IMR-90 (cell line): Measurements from ENCODE around the gene GNL1. TPM values are rescaled to one million over a fixed set of nuclear protein-coding genes. Genes with fewer than 3 reads are reported as not detected.

Experiments
- ATAC-seq: fragments of 200-7000 bp; cut with Tn5 transposase; 2 replicates; pipeline ENCODE4 v1.9.1; 2020; ENCODE audit warnings: low read depth, mild to moderate bottlenecking, moderate library complexity
- BruUV-seq: library from RNA; stranded (reverse); fragments of 400-500 nt; replicated peaks from 2 replicates; lab custom pipeline; 2021; lab: Mats Ljungman, UMichigan
- CTCF ChIA-PET: fragments of 300-600 bp; formaldehyde crosslinking; extraction: SDS; loops from one replicate; lab custom pipeline; 2021; ENCODE audit warnings: antibody characterized with exemption; lab: Yijun Ruan, JAX
- POLR2A ChIA-PET: fragments of 300-600 bp; sonication (Branson Sonifier 250); formaldehyde crosslinking; loops from one replicate; lab custom pipeline; 2022; ENCODE audit warnings: antibody characterized with exemption; ENCODE audit not compliant: unreplicated experiment; lab: Charles Lee
- DNase-seq: peaks from one replicate; pipeline ENCODE4 v3.0.0; 2013
- H2AFZ ChIP-seq: replicated peaks from 2 replicates; pipeline ENCODE3; 2013; ENCODE audit warnings: low read length, mild to moderate bottlenecking; ENCODE audit not compliant: poor library complexity
- H2AK5ac ChIP-seq: 2 replicates; pipeline ENCODE4 v1.6.1; 2013; ENCODE audit warnings: low read depth, low read length, inconsistent platforms
- H2AK9ac ChIP-seq: replicated peaks from 2 replicates; pipeline ENCODE3; 2013; ENCODE audit warnings: mild to moderate bottlenecking, low read depth, low read length, moderate library complexity; ENCODE audit not compliant: poor library complexity
- H2BK120ac ChIP-seq: 2 replicates; pipeline ENCODE4 v1.6.1; 2013; ENCODE audit warnings: low read depth, low read length, inconsistent platforms
- H2BK15ac ChIP-seq: 3 replicates; pipeline ENCODE4 v1.6.1; 2013; ENCODE audit warnings: low read depth, low read length, inconsistent platforms
- H2BK20ac ChIP-seq: 2 replicates; pipeline ENCODE4 v1.6.1; 2013; ENCODE audit warnings: low read depth, mild to moderate bottlenecking, inconsistent platforms, low read length, moderate library complexity
- H2BK5ac ChIP-seq: 2 replicates; pipeline ENCODE4 v1.6.1; 2013; ENCODE audit warnings: mild to moderate bottlenecking, low read depth, low read length, inconsistent platforms; ENCODE audit not compliant: poor library complexity, severe bottlenecking
- H3K14ac ChIP-seq: replicated peaks from 2 replicates; pipeline ENCODE4 v1.6.1; 2013; ENCODE audit warnings: low read depth, low read length, inconsistent platforms
- H3K18ac ChIP-seq: 2 replicates; pipeline ENCODE4 v1.6.1; 2013; ENCODE audit warnings: low read depth, low read length, control low read depth
- H3K23ac ChIP-seq: 2 replicates; pipeline ENCODE4 v1.6.1; 2013; ENCODE audit warnings: low read depth, low read length, inconsistent platforms
- H3K27ac ChIP-seq: 2 replicates; pipeline ENCODE4 v1.5.1; 2013; ENCODE audit warnings: mild to moderate bottlenecking, control low read depth, low read length; ENCODE audit not compliant: insufficient read depth
- H3K27me3 ChIP-seq: 2 replicates; pipeline ENCODE4 v1.6.1; 2013; ENCODE audit warnings: low read length; ENCODE audit not compliant: control insufficient read depth, insufficient read depth
- H3K36me3 ChIP-seq: 2 replicates; pipeline ENCODE4 v1.6.1; 2013; ENCODE audit warnings: low read length, mixed read lengths; ENCODE audit not compliant: control insufficient read depth, insufficient read depth
- H3K4ac ChIP-seq: 2 replicates; pipeline ENCODE4 v1.6.1; 2013; ENCODE audit warnings: low read depth, low read length, inconsistent platforms
- H3K4me1 ChIP-seq: 2 replicates; pipeline ENCODE4 v1.6.1; 2013; ENCODE audit warnings: low read length, mixed read lengths; ENCODE audit not compliant: control insufficient read depth, insufficient read depth
- H3K4me2 ChIP-seq: 2 replicates; pipeline ENCODE4 v1.6.1; 2013; ENCODE audit warnings: low read depth, mild to moderate bottlenecking, control low read depth, low read length, moderate library complexity
- H3K4me3 ChIP-seq: 2 replicates; pipeline ENCODE4 v1.5.1; 2013; ENCODE audit warnings: low read depth, mild to moderate bottlenecking, control low read depth, low read length, moderate library complexity; ENCODE audit not compliant: insufficient read depth
- H3K56ac ChIP-seq: 2 replicates; pipeline ENCODE4 v1.6.1; 2013; ENCODE audit warnings: low read length, inconsistent platforms; ENCODE audit not compliant: insufficient read depth; ENCODE audit errors: extremely low read depth
- H3K79me1 ChIP-seq, 2 experiments: 2 replicates each; pipeline ENCODE4 v1.6.1; 2013; ENCODE audit warnings: low read length in 2 of 2, inconsistent platforms in 1 of 2, low read depth in 1 of 2
- H3K9ac ChIP-seq: 2 replicates; pipeline ENCODE4 v1.6.1; 2013; ENCODE audit warnings: low read depth, low read length, control low read depth
- H3K9me1 ChIP-seq: 2 replicates; pipeline ENCODE4 v1.6.1; 2013; ENCODE audit warnings: low read length, inconsistent platforms; ENCODE audit not compliant: insufficient read depth
- H3K9me3 ChIP-seq: 2 replicates; pipeline ENCODE4 v1.6.1; 2013; ENCODE audit warnings: low read length; ENCODE audit not compliant: control insufficient read depth, insufficient read depth
- H4K20me1 ChIP-seq: 2 replicates; pipeline ENCODE4 v1.6.1; 2013; ENCODE audit warnings: low read length, inconsistent platforms; ENCODE audit not compliant: insufficient read depth
- H4K5ac ChIP-seq: 2 replicates; pipeline ENCODE4 v1.6.1; 2013; ENCODE audit warnings: mild to moderate bottlenecking, low read depth, low read length, control low read depth
- H4K8ac ChIP-seq, 2 experiments: 2 replicates each; pipeline ENCODE4 v1.6.1; 2013; ENCODE audit warnings: low read depth in 2 of 2, low read length in 2 of 2, control low read depth in 1 of 2, inconsistent platforms in 1 of 2
- H4K91ac ChIP-seq: 2 replicates; pipeline ENCODE4 v1.6.1; 2013; ENCODE audit warnings: low read depth, low read length, inconsistent platforms; ENCODE audit not compliant: insufficient read depth
- BHLHE40 ChIP-seq: fragments of 150-350 bp; IDR thresholded peaks from 2 replicates; pipeline ENCODE4 v1.6.1; 2016; ENCODE audit warnings: mild to moderate bottlenecking, low read depth, low read length
- CEBPB ChIP-seq: IDR thresholded peaks from 2 replicates; pipeline ENCODE4 v1.6.1; 2012; ENCODE audit warnings: low read depth, low read length, improper control_type of control experiment
- CHD1 ChIP-seq: IDR thresholded peaks from 2 replicates; pipeline ENCODE4 v1.6.1; 2012; ENCODE audit warnings: low read depth, low read length, improper control_type of control experiment
- CTCF ChIP-seq: conservative IDR thresholded peaks from 2 replicates; pipeline ENCODE4 v1.5.1; 2012; ENCODE audit warnings: mild to moderate bottlenecking, low read depth, low read length, improper control_type of control experiment
- ELK1 ChIP-seq: fragments of 150-350 bp; IDR thresholded peaks from 2 replicates; pipeline ENCODE4 v1.6.1; 2016; ENCODE audit warnings: low read depth, mild to moderate bottlenecking, low read length, moderate library complexity, borderline replicate concordance
- FOS ChIP-seq: fragments of 150-350 bp; IDR thresholded peaks from 2 replicates; pipeline ENCODE4 v1.6.1; 2016; ENCODE audit warnings: low read depth, low read length
- MAFK ChIP-seq: IDR thresholded peaks from 2 replicates; pipeline ENCODE4 v1.6.1; 2012; ENCODE audit warnings: low read depth, low read length, improper control_type of control experiment
- MAZ ChIP-seq: IDR thresholded peaks from 2 replicates; pipeline ENCODE4 v1.6.1; 2012; ENCODE audit warnings: low read depth, mild to moderate bottlenecking, low read length, improper control_type of control experiment, moderate library complexity, borderline replicate concordance
- MXI1 ChIP-seq: IDR thresholded peaks from 2 replicates; pipeline ENCODE4 v1.6.1; 2012; ENCODE audit warnings: low read depth, mild to moderate bottlenecking, low read length, moderate library complexity, borderline replicate concordance
- NFE2L2 ChIP-seq: fragments of 150-350 bp; IDR thresholded peaks from 2 replicates; pipeline ENCODE4 v1.6.1; 2016; ENCODE audit warnings: low read depth, mild to moderate bottlenecking, low read length
- POLR2A ChIP-seq: IDR thresholded peaks from 2 replicates; pipeline ENCODE4 v1.6.1; 2012; ENCODE audit warnings: mild to moderate bottlenecking, low read depth, low read length
- RAD21 ChIP-seq: IDR thresholded peaks from 2 replicates; pipeline ENCODE4 v1.6.1; 2012; ENCODE audit warnings: low read length, improper control_type of control experiment
- RCOR1 ChIP-seq: IDR thresholded peaks from 2 replicates; pipeline ENCODE4 v1.6.1; 2012; ENCODE audit warnings: mild to moderate bottlenecking, low read length, improper control_type of control experiment; ENCODE audit not compliant: insufficient replicate concordance
- RFX5 ChIP-seq: IDR thresholded peaks from 2 replicates; pipeline ENCODE4 v1.8.0; 2012; ENCODE audit warnings: low read depth, mild to moderate bottlenecking, low read length, moderate library complexity
- SMC3 ChIP-seq: fragments of 150-350 bp; IDR thresholded peaks from 2 replicates; pipeline ENCODE4 v1.6.1; 2016; ENCODE audit warnings: low read depth, mild to moderate bottlenecking, antibody characterized with exemption, low read length, moderate library complexity
- USF2 ChIP-seq: fragments of 150-350 bp; IDR thresholded peaks from 2 replicates; pipeline ENCODE4 v1.6.1; 2017; ENCODE audit warnings: mild to moderate bottlenecking, antibody characterized with exemption, low read length, low read depth
- WGBS, 2 experiments: methylation state at CpG; one replicate each; pipeline versions ENCODE4 v1.1.5 to v1.1.7; 2013; ENCODE audit warnings: missing lambda C conversion rate in 2 of 2; ENCODE audit not compliant: insufficient read length in 1 of 2; ENCODE audit errors: extremely low coverage in 2 of 2; 5-methylcytosine and 5-hydroxymethylcytosine counted together
- dilution Hi-C: fragments of 300-500 bp; cut with HindIII; formaldehyde crosslinking; loops from one replicate; pipeline ENCODE4 v1.14.3; 2018; ENCODE audit warnings: low sequenced_read_pairs; ENCODE audit not compliant: unreplicated experiment
- in situ Hi-C: fragments of 300-500 bp; cut with MboI; formaldehyde crosslinking; loops from 3 replicates; pipeline ENCODE4 v1.14.3; 2019; ENCODE audit warnings: low sequenced_read_pairs, inconsistent platforms, mixed read lengths
- intact Hi-C: fragments of 100-400 bp; cut with micrococcal nuclease; formaldehyde crosslinking; loops from 2 replicates; pipeline ENCODE4 v1.10.0; 2022
- polyA plus RNA-seq, 3 experiments: library from polyadenylated mRNA; depleted of rRNA; stranded (reverse); fragments of >200 nt; gene quantifications; 2 replicates each; pipeline ENCODE4 v1.2.3, GENCODE V29; 2012; ENCODE audit warnings: low replicate concordance in 1 of 3
- total RNA-seq: library from RNA; depleted of rRNA; stranded (reverse); fragments of >200 nt; gene quantifications from 2 replicates; pipeline ENCODE4 v1.2.3, GENCODE V29; 2012

The GNL1 gene
- total and polyA plus RNA-seq, 2 of the 4 experiments (the other 2 are of a cell fraction): 40.5 to 44.0 TPM

GRCh38 chr6:30601436-30601814 lies 45.1 kb upstream of the GNL1 start:
- Histone ChIP-seq H2BK120ac (no peak overlapping the region), H2BK20ac (no peak overlapping the region), H3K4ac (no peak overlapping the region), H3K14ac (no peak overlapping the region), H3K4me2 (no peak overlapping the region), H3K27me3 (no peaks in the 10 kb centered on the region), H3K4me1 (no peaks in the 10 kb centered on the region), H2BK15ac (no peak overlapping the region), H3K79me1 (peaks cover 9 to 41% of the 10 kb centered on the region in 2 experiments; a peak in 3 of 4 replicates), H4K5ac (no peak overlapping the region), H3K27ac (no peak overlapping the region), H3K36me3 (peaks cover 60% of the 10 kb centered on the region), H2AFZ (no peak overlapping the region), H3K9me3 (no peaks in the 10 kb centered on the region), H2BK5ac (no peak overlapping the region), H3K23ac (no peak overlapping the region), H3K9me1 (0 out of 2 replicates have a peak, but pooled peaks cover 5% of the 10 kb centered on the region), H3K56ac (no peak overlapping the region), H3K18ac (no peak overlapping the region), H4K91ac (no peak overlapping the region), H3K4me3 (no peak overlapping the region), H4K8ac (no peak overlapping the region), H2AK5ac (no peak overlapping the region), H4K20me1 (peaks cover 56% of the 10 kb centered on the region), H3K9ac (no peak overlapping the region), H2AK9ac (no peak overlapping the region)
- TF ChIP-seq USF2: no peak
- no peak for TF ChIP-seq MAFK
- TF ChIP-seq RCOR1: no peak
- TF ChIP-seq CHD1: no peak
- no peak for TF ChIP-seq FOS
- no peak for TF ChIP-seq CTCF
- no peak for TF ChIP-seq RAD21
- no peak for TF ChIP-seq ELK1
- no peak for TF ChIP-seq RFX5
- TF ChIP-seq SMC3: no peak
- no peak for TF ChIP-seq MAZ
- TF ChIP-seq NFE2L2: no peak
- no peak for TF ChIP-seq BHLHE40
- TF ChIP-seq POLR2A: no peak
- no peak for TF ChIP-seq CEBPB
- TF ChIP-seq MXI1: no peak
- intact Hi-C loops: no loop called here
- in situ Hi-C loops: no loop called here
- ATAC-seq: no peak
- ChIA-PET CTCF (no interaction called here), POLR2A (interaction anchor here (2.2 kb wide), 1 partner anchor 14 kb away, joined by 8 read pairs; no protein-coding TSS in a partner anchor)
- 86% methylated on average over 1 of the region's 6 CpGs; no CpG with 5 or more reads in 1 of the 2 experiments for WGBS, 2 experiments
- DNase-seq: no peak
- dilution Hi-C loops: no loop called here
- no TSS peak for BruUV-seq
